NCI-H748 (cell line): ENCODE results near the gene SPAG8.

Source experiments
- DNase-seq: peaks from one replicate; lab custom pipeline; 2025; ENCODE audit not compliant: unreplicated experiment; lab: John Stamatoyannopoulos, UW

Gene SPAG8

GRCh38 chr9:35811381-35812024 is 559 bp downstream of the SPAG8 start:
- DNase-seq = no peak

DNA sequence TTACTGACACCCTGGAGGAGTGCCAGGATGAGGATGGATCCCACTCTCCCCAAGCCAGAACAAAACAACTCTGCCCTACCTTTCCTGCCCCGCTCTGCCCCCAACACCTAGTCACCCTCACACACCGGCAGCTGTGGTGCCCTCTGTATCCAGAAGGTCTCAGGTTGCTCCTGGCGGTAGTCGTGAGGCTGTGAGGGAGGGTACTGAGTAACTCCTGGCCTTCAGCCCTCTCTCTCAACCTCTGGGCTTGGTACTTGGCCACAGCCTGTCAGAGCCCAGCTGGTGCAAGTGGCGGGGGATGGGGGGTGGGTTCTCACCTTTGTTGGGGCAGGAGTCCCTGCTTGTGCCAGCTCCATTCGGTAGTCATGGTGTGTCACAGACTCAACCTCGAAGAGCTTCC is 1.9 kb downstream of the SPAG8 start:
- DNase-seq = no peak

DNA sequence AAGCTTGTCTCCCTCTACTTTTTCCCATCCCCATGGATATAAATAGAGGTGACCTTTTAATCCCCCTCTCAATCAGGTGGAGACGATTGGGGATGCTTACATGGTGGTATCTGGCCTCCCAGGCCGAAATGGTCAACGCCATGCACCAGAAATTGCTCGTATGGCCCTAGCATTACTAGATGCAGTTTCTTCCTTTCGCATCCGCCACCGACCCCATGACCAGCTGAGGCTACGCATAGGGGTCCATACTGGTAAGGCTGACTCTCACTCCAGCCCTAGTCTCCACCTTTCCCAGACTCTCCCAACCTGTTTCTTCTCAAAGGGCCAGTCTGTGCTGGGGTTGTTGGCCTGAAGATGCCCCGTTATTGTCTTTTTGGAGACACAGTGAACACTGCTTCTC is 3.6 kb downstream of the SPAG8 start:
- DNase-seq = no peak

DNA sequence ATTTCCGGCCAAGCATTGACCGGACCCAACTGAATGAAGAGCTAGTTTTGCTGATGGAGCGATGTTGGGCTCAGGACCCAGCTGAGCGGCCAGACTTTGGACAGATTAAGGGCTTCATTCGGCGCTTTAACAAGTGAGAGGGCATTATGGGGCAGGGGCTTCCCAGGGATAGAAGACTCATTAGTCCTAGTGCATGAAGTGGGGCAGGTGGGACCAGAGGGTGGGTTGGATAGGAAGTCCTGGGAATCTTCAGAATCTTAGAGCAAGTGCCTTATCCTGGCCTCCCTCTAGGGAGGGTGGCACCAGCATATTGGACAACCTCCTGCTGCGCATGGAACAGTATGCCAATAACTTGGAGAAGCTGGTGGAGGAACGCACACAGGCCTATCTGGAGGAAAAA is 6.0 kb downstream of the SPAG8 start:
- no peak for DNase-seq

DNA sequence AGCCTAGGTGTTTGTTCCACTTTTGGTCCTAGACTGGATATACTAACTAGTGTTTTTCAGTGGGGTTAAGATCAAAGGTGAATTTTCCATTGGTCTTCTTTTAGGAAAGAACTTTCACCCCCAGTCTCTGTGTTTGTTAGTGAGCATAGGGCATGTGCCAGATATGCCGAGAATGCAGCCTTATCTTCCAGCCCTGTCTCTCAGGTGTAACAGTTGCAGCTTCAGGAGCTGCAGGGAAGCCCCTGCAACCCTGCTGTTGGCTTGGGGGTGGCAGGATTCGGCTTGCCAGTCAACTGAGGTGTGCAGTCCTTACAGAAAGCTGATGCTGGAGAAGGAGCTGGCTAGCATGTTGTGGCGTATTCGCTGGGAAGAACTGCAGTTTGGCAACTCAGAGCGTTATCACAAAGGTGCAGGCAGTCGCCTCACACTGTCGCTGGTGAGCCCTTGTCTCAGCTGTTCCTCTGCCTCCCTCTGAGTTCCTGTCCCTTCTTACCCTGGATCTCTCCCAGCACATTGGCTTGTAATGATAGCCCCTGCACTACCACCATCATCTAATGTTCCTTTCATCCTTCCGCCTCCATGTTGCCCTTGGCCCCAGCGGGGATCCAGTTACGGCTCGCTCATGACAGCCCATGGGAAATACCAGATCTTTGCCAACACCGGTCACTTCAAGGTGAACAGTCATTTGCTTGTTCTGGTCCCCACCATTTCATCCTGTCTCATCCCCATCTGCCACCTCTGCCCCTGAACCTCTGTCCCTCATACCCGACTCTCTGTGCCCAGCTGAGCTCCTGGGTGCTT is 10.5 kb downstream of the SPAG8 start:
- no peak for DNase-seq

GRCh38 chr9:35800530-35800929 is 11.5 kb downstream of the SPAG8 start:
- no peak for DNase-seq

GRCh38 chr9:35798658-35799374 is 13.2 kb downstream of the SPAG8 start:
- DNase-seq = no peak

DNA sequence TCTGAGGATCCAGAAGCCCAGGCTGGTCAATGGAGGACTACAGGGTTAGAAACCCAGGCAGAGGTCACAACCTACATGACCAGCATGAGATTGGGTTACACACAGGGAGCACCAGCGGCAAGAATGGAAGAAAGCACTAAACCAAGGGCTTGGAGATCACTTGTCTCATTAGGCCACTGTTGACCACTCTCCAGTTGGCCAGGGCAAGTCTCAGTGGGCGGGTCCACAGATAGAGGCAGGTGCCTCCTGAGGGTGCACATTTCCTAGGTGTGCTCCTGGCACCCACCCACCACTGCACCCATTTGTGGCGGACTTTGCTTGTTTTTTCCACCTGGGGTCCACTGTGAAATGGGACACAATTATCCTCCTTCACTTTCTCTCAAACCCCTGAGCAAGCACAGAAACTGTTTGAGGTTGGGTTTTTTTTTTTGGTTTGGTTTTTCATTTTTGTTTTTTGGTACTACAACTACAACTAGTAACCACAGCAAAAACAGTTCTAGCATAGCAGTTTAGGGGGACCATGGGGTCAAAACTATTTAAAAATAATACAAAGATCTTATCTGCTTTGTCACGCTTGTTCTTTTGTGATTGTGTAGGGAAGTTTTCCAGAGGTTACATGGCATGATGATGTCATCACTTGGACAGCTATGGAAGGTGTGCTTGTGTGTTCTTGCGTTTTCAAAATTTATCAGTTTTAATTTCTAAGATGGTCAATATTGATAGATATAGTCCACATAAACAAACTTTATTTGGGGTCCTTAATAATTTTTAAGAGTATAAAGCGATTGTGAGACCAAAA is 14.6 kb downstream of the SPAG8 start:
- no peak for DNase-seq

DNA sequence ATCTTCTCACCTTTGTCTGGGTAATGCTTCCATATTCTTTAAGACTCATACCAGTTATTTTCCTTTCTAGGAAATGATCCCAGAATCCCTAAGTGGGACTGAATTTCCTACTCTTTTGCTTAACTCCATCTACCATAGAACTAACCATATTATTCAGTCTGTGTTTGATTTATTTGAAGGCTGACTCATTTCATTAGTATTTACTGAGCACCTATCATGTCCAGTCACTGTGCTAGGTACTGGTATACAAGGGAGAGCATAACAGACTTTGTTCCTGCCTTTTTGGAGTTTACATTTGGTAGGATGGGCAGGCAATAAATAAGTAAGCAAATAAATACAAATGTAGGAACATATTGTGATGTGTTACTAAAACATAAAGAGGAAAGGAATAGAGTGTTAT is 16.4 kb downstream of the SPAG8 start:
- DNase-seq = no peak

- no peak for DNase-seq
Observed at GRCh38 chr9:35793461-35793860, 18.6 kb downstream of the SPAG8 start.

GRCh38 chr9:35792826-35793225 is 19.2 kb downstream of the SPAG8 start:
- DNase-seq = no peak

GRCh38 chr9:35792024-35792813 is 19.8 kb downstream of the SPAG8 start:
- no peak for DNase-seq

DNA sequence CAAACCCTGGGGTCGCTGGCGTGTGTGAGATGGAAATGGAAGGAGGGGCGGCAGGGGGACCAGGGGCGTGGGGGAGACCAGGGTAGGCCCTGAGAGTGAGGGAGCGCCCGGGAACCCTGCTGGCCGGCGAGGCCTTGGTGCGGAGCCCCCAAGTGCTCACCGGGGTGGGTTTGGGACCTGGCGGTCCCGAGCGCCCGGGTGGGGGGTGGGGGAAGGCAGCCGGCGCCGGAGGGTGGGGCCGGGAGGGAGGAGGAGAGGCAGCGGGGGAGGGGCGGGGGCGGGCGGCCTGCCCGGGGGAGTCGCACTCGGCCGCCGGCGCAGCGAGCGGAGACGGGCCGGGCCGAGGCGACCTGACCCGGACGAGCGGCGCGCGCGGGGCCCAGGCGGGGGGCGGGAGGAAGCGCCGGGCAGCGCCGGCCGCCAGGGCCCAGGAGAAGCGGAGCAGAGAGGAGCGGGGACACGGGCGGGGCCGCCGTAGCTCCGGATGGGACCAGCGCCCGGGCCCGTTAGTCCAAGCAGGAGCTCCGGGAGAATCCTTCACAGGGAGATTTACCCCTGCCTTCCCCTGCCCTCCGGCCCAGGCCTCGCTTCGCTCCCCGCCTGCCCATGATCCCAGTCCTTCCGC is 20.7 kb downstream of the SPAG8 start, which contains the start of gene NPR2:
Gene NPR2 (plus strand): TSS at position 295 of the 625 bp plus-strand sequence. CDS start 818 bp downstream, outside the sequence.
- DNase-seq = no peak

DNA sequence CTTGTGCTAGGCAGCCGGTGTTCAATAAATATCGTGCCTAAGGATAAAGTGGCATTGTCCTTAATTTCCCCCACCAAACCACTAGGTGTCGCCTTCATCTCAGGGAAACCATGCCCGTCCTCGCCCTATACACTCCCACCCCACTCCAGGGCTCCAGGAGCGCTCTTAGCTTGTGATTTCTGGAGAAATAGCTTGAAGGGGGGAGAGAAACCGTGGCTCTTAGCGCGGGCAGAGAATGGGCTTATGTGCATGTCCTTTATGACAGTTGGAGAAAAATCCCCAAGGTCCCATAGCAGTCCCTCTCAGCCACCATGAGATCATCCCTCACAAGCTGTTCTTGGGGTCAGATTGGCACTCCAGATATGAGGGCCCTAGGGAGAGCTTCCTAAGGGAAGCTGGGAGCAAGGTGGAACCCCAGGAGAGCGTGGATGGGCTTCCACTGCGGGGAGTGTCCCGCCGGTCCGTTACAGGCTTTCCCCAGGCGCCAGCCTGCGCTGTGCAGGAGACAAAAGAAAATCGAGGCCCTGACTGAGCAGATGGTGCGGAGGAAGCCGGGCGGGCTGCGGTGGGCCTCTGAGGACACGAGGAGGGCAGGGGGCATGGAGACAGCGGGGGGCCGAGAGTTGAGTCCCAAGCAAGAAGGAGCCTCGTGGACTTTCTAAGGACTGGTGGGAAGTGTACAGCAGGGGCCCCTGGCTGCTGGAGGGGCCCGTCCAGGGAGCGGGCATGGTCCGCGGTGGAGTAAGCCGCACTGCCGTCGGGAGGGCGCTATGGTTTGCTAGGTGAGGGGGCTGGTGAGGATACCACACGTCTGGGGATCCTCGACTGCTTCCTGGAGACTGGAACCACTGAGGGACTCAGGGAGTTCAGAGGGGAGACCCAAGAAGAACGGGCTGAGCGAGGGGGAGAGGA is 21.4 kb downstream of the SPAG8 start:
- peak; percentile 76 for DNase-seq

- DNase-seq = no peak
Observed at GRCh38 chr9:35790025-35790384, 22.1 kb downstream of the SPAG8 start.

- no peak for DNase-seq
Observed at GRCh38 chr9:35789541-35789940, 22.5 kb downstream of the SPAG8 start.

DNA sequence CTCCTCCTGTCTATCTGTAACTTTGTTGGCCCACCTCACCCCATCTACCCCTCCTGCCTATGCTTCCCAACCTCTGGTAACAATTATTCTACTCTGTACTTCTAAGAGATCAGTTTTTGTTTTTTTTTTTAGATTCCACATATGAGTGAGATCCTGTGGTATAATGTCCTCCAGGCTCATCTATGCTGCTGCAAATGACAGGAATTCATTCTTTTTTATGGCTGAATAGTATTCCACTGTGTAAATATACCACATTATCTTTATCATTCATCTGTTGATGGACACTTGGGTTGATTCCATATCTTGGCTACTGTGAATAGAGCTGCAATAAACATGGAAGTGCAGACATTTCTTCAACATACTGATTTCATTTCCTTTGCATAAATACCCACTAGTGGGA is 28.6 kb downstream of the SPAG8 start:
- DNase-seq = no peak

DNA sequence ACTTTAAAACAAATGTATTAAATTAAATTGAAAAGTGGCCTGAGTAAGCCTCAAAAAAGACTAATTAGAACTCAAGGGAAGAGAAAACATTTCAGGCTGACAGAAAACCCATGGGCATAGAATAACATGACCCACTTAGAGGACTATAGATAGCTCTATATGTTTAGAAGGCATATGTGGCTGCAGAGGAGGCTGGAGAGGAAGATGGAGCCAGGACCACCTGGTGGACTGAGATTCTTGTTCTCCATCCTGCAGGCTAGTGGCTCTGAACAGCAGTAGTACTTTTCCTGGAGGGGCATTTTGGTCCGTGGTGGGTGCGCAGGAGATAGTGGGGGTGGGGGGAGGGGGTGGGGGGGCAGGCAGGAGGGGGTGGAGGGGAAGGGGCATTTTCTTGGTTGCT is 31.0 kb downstream of the SPAG8 start:
- no peak for DNase-seq

DNA sequence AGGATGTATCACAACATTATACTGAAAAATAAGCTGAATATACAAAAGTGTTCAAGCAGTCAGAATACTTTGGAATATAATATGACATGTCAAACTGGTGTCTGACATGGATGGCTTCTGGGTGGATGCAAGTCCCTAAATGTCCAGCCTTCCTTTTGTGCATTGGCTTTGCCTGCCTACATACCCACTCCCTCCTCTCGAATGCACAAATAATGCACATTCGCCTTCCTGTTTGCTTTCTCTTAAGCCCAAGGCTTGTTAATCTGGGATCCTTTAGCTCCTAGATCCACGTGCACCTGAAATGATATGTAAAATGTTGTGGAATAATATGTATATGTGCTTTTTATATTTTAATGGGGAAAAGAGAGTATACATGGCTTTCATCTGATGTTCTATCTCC is 33.6 kb downstream of the SPAG8 start:
- DNase-seq = no peak
